GM19351 (cell line): Measurements from ENCODE around the gene TIE1.
"Not testable (repeated sequence)": the region's sequence is repeated elsewhere in the genome, so short reads cannot be mapped to it uniquely, and the experiment has no call there.

Experiments
- ATAC-seq: cut with Tn5 transposase; IDR thresholded peaks from one replicate; pipeline ENCODE4 v1.9.1; 2021; ENCODE audit warnings: mild to moderate bottlenecking, moderate library complexity; ENCODE audit not compliant: unreplicated experiment

Gene TIE1

DNA sequence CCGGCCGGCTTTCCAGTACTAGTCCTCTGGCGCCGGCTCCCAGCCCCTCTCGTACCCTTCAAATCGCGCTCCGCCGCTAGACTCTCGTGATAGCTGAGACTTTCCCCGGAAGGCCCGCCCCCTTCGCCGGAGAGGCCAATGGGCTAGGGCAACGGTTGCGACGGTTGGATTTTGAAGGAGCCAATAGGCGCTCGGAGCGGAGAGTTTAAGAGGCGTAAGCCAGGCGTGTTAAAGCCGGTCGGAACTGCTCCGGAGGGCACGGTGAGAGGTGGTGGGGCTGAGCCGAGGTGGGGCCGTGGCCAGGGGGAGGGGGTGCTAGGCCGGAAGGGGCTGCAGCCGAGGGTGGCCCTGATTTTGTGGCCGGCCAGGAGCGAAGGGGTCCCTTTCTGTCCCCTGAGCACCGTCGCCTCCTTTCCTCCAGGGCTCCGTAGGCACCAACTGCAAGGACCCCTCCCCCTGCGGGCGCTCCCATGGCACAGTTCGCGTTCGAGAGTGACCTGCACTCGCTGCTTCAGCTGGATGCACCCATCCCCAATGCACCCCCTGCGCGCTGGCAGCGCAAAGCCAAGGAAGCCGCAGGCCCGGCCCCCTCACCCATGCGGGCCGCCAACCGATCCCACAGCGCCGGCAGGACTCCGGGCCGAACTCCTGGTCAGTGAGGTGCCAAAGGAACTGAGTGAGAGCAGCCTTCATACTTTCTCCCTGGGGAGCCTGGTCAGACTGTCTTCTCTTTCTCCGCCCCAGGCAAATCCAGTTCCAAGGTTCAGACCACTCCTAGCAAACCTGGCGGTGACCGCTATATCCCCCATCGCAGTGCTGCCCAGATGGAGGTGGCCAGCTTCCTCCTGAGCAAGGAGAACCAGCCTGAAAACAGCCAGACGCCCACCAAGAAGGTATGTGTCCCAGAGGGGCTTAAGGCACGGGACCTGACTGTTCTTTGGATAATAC lies 58.2 kb downstream of the TIE1 start, which contains the start of gene CDC20:
Gene CDC20 (plus strand): TSS at position 236 of the 948 bp plus-strand sequence. CDS start 235 bp downstream, at position 471.
- peak; percentile 96 for ATAC-seq

DNA sequence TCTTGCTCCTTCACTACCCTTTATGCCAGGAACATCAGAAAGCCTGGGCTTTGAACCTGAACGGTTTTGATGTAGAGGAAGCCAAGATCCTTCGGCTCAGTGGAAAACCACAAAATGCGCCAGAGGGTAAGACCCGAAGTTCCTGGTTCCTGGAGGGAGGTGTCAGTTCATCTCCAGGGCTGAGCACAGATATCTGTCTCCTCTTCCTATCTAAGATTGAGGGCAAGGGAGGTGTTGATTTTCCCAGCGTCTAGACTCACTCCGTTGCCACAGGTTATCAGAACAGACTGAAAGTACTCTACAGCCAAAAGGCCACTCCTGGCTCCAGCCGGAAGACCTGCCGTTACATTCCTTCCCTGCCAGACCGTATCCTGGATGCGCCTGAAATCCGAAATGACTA lies 58.9 kb downstream of the TIE1 start:
- ATAC-seq, result no peak

DNA sequence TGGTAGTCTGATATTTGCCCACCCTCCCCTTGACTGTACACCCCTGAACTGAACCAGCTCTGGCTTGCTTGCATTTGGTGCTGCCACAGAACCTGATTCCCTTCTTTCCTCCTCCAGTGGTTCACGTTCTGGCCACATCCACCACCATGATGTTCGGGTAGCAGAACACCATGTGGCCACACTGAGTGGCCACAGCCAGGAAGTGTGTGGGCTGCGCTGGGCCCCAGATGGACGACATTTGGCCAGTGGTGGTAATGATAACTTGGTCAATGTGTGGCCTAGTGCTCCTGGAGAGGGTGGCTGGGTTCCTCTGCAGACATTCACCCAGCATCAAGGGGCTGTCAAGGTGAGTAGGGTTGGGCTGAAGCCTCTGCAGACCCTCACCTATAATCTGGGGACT lies 59.8 kb downstream of the TIE1 start:
- ATAC-seq, result no peak

GRCh38 chr1:43363283-43363934 lies 62.6 kb downstream of the TIE1 start:
- no peak for ATAC-seq

GRCh38 chr1:43363935-43364525 lies 63.2 kb downstream of the TIE1 start:
- no peak for ATAC-seq

DNA sequence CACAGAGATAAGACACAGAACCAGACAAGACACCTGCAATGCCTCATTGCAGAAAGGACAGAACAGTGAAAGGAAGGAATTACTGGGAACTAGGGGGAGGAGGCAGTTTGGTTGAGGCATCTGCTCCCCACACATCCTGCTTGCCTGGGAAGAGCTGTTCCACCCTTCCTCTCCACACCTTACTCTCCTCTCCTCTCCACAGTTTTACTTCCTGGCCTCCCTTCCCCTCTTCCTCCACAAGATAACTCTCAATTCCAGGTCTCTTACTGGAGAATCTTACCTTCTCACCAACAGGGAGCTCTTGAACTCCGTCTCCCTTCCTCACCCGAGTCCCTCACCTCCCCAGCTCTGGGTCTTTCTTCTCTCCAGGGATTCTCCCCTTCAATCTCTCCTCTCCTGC lies 64.9 kb downstream of the TIE1 start:
- ATAC-seq, result no peak

GRCh38 chr1:43366179-43366578 lies 65.4 kb downstream of the TIE1 start:
- ATAC-seq, result no peak

GRCh38 chr1:43366601-43367025 lies 65.8 kb downstream of the TIE1 start:
- ATAC-seq, result no peak

- peak; percentile 34 for ATAC-seq
These were observed 66.5 kb downstream of the TIE1 start for GRCh38 chr1:43367026-43367903.

- peak; percentile 71 for ATAC-seq
These were observed 67.3 kb downstream of the TIE1 start, which contains the start of gene ELOVL1 for GRCh38 chr1:43367904-43368645. TSS of gene ELOVL1 (minus strand) at chr1:43368011. CDS start at chr1:43365609, 2,402 bp downstream.

- ATAC-seq, result no peak
These were observed 67.9 kb downstream of the TIE1 start for GRCh38 chr1:43368646-43369020.

DNA sequence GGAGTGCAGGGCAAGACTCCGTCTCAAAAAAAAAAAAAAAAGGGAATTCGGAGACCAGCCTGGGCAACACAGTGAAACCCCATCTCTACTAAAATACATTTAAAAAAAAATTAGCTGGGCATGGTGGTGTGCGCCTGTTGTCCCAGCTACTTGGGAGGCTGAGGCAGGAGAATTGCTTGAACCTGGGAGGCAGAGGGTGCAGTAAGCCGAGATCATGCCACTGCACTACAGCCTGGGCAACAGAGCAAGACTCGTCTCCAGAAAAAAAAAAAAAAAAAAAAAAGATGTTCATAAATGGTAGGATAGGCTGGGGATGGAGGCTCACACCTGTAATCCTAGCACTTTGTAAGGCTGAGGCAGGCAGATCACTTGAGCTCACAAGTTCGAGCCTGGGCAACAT lies 69.0 kb downstream of the TIE1 start:
- ATAC-seq, result not testable (repeated sequence)

- no peak for ATAC-seq
These were observed 69.8 kb downstream of the TIE1 start for GRCh38 chr1:43370564-43370963.

DNA sequence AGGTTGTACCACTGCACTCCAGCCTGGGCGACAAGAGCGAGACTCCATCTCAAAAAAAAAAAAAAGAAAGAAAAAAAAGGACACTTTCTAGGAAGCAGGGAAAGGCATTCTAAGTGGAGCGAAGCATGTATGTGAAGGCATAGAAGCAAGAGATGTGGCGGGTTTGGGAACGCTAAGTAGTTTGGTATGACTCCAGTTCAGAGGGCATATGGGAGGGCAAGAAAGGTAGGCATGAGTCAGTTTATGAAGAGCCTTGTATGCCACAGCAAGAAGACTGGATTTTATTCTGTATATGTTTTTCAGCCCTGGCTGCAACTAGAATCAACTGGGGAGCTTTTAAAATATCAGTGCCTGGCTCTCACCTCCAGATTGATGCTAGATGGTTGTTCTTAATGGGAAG lies 71.4 kb downstream of the TIE1 start:
- ATAC-seq, result no peak
